HL-60 (cell line): Measurements from ENCODE around the gene GNAI1.

Experiments used
- POLR2AphosphoS5 ChIP-seq: IDR thresholded peaks from 2 replicates; pipeline ENCODE4 v1.6.1; 2012; ENCODE audit warnings: low read depth
- SPI1 ChIP-seq: IDR thresholded peaks from 2 replicates; pipeline ENCODE4 v1.6.1; 2012; ENCODE audit warnings: low read depth, mild to moderate bottlenecking, borderline replicate concordance
- TF ChIP-seq, protein P1 (sequence below): IDR thresholded peaks from one replicate; pipeline ENCODE4 v1.5.1; 2011; ENCODE audit warnings: low read length, control low read depth, inconsistent platforms; ENCODE audit not compliant: insufficient read depth
- TF ChIP-seq, protein P2 (sequence below): IDR thresholded peaks from 2 replicates; pipeline ENCODE4 v1.6.1; 2012; ENCODE audit warnings: low read depth; ENCODE audit not compliant: insufficient replicate concordance

DNA sequence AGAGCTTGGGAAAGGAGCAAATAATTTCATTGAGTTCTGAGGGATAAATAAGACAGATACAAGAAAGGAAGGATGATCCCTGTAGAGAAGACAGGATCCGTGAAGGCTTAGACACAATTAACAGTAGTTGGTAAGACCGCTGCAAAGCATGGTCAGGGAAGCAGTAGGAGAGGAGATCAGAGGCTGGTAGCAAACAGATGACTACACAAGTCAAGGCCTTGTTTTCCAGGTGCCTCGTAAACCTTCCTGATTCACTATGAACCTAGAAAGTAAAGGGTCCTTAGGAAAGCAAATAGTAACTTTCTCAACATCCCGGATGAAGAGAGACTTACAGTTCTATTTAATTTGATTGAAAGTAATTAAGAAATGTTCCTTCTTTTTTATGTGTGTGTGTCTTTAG, 118.6 kb downstream of the GNAI1 start:
- TF ChIP-seq, protein P1, sequence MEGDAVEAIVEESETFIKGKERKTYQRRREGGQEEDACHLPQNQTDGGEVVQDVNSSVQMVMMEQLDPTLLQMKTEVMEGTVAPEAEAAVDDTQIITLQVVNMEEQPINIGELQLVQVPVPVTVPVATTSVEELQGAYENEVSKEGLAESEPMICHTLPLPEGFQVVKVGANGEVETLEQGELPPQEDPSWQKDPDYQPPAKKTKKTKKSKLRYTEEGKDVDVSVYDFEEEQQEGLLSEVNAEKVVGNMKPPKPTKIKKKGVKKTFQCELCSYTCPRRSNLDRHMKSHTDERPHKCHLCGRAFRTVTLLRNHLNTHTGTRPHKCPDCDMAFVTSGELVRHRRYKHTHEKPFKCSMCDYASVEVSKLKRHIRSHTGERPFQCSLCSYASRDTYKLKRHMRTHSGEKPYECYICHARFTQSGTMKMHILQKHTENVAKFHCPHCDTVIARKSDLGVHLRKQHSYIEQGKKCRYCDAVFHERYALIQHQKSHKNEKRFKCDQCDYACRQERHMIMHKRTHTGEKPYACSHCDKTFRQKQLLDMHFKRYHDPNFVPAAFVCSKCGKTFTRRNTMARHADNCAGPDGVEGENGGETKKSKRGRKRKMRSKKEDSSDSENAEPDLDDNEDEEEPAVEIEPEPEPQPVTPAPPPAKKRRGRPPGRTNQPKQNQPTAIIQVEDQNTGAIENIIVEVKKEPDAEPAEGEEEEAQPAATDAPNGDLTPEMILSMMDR: no peak
- TF ChIP-seq SPI1: no peak
- TF ChIP-seq, protein P2, sequence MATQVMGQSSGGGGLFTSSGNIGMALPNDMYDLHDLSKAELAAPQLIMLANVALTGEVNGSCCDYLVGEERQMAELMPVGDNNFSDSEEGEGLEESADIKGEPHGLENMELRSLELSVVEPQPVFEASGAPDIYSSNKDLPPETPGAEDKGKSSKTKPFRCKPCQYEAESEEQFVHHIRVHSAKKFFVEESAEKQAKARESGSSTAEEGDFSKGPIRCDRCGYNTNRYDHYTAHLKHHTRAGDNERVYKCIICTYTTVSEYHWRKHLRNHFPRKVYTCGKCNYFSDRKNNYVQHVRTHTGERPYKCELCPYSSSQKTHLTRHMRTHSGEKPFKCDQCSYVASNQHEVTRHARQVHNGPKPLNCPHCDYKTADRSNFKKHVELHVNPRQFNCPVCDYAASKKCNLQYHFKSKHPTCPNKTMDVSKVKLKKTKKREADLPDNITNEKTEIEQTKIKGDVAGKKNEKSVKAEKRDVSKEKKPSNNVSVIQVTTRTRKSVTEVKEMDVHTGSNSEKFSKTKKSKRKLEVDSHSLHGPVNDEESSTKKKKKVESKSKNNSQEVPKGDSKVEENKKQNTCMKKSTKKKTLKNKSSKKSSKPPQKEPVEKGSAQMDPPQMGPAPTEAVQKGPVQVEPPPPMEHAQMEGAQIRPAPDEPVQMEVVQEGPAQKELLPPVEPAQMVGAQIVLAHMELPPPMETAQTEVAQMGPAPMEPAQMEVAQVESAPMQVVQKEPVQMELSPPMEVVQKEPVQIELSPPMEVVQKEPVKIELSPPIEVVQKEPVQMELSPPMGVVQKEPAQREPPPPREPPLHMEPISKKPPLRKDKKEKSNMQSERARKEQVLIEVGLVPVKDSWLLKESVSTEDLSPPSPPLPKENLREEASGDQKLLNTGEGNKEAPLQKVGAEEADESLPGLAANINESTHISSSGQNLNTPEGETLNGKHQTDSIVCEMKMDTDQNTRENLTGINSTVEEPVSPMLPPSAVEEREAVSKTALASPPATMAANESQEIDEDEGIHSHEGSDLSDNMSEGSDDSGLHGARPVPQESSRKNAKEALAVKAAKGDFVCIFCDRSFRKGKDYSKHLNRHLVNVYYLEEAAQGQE: no peak
- TF ChIP-seq POLR2AphosphoS5: no peak
